NCI-H748 (cell line): ENCODE measurements around the gene ABCA12.

Experiments
- DNase-seq: peaks from one replicate; lab custom pipeline; 2025; ENCODE audit not compliant: unreplicated experiment; lab: John Stamatoyannopoulos, UW

The ABCA12 gene

DNA sequence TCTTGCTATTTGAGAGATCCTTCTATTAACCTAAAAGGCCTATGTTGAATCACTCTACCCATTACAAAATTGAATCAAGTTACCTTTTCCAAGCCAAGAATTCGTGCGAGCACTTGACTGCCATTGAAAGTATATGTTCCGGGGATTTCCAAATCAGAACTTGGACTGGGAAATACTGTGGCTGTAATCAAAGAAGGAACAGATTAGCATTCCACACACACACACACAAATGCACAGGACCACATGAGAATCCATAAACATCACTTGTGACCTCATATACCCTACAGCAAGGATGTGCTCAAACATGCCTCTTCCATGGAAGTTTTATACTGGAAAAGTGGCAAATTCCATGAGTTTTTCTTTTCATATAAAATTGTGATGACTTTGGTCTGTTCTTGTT is 86.0 kb downstream of the ABCA12 start:
- no peak for DNase-seq

- no peak for DNase-seq
These were observed 89.1 kb downstream of the ABCA12 start for GRCh38 chr2:215049341-215049740.

GRCh38 chr2:215038421-215038820 is 100.0 kb downstream of the ABCA12 start:
- DNase-seq: no peak

DNA sequence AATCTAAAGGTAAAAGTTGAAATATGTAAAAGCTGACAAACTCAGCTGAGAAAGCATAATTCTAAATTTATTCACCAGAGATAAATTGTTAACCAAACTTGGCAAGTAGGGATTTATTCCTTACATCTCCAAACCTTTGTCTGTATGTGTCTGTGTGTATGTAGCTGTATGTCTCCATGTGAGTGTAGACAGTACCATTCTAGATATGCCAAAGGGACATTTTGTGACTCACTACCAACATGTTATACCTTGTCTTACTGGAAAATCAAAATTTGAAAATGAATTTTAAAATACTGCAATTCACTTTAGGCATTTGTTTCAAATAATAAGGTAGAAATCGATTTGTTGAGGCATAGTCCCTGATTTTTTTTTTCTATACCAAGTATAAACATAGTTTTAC is 102.1 kb downstream of the ABCA12 start:
- DNase-seq: no peak

DNA sequence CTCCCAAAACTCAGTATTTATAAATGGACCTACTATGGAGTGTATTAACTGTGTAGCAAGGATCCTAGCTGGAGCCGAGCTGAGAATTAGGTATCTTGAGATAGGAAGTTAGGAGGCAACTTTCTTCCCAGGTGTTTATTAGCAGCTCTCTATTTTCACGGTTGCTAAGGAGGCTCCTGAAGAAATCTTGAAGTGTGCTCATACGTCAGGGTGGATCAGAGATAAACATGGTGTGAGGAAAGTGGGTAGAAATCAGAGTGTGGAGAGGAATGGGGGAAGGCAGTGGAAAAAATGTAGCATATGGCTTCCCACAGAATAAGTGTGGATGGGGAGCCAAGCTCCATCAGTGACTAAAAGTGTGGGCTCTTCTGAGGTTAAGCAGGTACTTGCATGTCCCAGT is 104.3 kb downstream of the ABCA12 start:
- no peak for DNase-seq

- DNase-seq: no peak
These were observed 106.3 kb downstream of the ABCA12 start for GRCh38 chr2:215032153-215032552.

DNA sequence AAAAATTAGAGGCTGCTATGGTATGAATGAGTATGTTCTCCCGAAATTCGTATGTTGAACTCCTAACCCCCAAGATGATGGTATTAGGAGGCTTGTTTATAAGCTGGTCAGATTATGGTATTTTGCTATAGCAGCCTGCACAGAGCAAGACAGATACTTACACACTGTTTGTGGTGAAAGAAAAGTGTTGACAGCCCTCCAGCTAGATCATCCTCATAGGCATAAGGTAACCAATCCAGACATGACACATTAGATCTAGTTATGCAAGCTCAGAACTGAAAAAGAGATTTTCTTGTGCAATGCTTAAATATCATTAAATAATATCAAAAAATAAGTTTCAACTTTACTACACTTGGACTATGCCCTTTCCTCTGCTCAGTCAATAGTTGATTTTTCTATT is 107.1 kb downstream of the ABCA12 start:
- DNase-seq: no peak

- DNase-seq: no peak
These were observed 108.5 kb downstream of the ABCA12 start for GRCh38 chr2:215029936-215030335.

GRCh38 chr2:215028231-215028630 is 110.2 kb downstream of the ABCA12 start:
- DNase-seq: no peak

DNA sequence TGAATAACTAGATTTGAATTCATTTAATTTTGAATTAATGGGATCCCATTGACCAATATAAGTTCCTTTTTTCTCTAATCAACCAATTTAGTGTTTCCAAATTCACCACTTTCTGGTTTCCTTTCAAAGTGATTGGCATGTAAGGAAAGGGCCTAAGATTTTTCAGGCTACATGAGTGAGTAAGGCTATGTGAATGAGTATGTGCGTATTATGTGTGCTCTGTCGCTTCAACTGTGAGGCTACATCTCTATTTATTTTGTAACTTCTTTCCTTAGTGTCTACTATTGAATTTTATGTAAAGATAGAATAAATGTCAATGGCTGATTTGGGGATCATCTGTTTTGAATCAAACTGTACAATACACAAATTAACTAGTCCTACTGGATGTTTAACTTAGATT is 110.6 kb downstream of the ABCA12 start:
- no peak for DNase-seq

DNA sequence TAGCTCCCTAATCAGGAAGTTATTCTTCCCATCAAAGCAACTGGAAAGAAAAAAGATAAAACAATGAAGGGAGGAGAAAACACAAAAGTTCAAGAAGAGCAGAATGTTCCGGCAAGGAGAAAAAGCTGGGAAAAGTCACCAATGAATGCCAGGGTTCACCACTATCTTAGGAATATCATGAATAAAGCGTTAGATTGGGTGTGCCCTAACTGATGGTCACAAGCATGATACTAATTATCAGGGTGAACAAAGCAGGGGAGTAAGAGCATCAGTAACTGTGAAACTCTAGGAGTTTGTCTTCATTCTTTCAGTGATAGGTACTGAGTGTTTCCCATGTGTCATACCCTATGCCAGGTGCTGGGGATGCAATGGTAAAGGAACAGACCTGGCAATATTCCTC is 115.5 kb downstream of the ABCA12 start:
- DNase-seq: no peak

DNA sequence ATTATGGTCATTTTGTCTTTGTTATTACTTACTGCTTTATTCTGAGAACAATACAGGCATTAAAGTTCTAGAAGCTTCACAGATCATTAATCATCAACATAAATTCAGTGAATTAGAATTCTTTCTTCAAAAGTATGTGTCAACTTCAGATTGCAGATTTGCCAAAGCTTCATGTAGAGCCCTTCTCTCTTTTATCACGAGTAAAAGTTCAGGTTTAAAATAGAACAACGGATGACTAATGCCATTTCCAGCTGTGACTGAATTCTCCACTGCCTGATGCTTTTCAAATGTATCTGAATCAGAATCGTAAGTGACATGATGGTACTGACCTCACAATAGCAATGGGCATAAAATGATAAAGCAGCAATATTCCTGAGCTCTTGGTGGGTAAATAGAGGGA is 116.0 kb downstream of the ABCA12 start:
- DNase-seq: no peak

DNA sequence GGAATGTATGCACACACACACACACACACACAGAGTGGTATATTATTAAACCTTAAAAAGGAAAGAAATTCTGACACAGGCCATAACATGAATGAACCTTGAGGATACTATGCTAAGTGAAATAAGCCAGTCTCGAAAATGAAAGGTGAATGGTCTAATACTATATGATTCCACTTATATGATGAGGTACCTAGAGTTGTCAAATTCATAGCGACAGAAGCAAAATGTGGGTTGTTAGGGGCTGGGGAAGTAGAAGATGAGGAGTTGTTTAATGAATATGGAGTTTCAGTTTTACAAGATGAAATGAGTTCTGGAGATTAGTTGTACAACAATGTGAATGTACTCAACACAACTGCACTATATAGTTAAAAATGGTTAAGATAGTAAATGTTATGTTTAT is 118.1 kb downstream of the ABCA12 start:
- no peak for DNase-seq

GRCh38 chr2:215019521-215020145 is 118.8 kb downstream of the ABCA12 start:
- DNase-seq: no peak

GRCh38 chr2:215019085-215019484 is 119.3 kb downstream of the ABCA12 start:
- no peak for DNase-seq

DNA sequence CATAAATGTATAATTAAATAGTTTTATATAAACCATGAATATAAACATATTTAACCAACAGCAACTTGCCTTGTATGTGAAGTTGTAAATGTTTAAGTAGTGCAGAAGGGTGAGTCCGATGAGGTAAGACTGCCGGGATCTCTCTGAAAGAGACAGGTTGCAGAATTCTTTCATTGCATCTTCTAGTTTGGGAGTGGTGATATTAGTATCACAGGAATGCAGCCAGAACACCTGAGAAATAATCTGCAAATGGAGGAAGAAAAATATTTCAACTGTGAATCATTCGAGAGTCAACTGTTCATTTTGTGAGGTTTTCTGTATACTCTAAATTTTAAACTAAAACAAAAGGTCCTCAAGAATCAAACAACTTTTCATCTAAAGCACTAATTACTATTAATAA is 123.0 kb downstream of the ABCA12 start:
- DNase-seq: no peak

GRCh38 chr2:215010390-215010789 is 128.0 kb downstream of the ABCA12 start:
- no peak for DNase-seq

DNA sequence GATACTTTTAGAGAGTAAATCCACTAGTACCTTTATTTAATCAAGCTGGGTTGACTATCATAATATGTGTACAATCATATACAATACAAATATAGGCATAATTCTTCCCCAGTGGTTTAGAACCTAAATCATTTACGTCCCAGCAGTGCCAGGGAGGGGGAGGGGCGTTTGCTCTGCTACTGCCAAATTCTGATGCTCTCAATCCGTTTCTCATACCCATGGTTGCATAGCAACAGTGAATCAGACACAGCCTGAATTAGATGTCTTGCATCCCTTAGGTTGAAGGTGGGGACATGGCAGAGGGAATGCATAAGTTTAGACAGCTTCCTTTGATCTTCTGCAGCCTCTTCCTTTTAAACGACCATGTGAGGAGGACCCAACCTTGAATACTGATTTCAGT is 135.4 kb downstream of the ABCA12 start:
- DNase-seq: peak; percentile 52

DNA sequence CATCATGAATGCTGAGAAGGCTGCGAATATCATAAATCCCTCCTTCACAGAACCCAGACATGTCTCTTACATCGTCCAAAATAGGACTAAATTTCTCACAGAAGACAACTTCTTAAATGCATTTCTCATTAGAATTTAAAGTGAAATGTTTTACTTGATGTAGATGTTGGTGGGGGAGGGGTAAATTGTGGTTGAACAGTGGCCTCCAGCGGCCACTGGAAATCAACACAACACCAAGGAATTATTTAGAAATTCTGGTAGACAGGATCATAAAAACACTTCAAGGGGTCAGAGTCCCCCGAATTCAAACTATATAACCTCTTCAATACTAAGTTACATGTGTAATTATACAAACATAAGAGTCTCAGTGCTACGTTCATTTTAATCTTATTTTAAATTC is 135.9 kb downstream of the ABCA12 start:
- DNase-seq: peak; percentile 79

DNA sequence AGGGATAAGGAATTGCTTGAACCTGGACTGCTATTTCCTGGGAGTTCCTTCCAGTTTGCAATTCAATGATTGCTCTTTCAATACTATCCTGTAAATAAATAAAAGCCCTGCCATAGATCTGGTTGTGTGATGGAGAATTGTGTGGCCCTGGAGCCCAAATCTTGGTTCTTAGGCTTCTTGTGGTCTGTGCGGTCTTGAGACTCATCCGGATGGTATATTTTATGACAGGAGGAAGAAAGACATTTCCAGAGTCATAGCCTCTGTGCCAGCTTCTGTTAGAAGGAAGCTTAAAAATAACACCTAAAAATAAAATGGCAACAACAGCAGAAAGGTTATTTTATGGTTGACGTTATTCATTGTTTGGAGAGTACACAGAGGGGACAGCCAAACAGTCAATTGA is 137.7 kb downstream of the ABCA12 start:
- DNase-seq: peak; percentile 6

DNA sequence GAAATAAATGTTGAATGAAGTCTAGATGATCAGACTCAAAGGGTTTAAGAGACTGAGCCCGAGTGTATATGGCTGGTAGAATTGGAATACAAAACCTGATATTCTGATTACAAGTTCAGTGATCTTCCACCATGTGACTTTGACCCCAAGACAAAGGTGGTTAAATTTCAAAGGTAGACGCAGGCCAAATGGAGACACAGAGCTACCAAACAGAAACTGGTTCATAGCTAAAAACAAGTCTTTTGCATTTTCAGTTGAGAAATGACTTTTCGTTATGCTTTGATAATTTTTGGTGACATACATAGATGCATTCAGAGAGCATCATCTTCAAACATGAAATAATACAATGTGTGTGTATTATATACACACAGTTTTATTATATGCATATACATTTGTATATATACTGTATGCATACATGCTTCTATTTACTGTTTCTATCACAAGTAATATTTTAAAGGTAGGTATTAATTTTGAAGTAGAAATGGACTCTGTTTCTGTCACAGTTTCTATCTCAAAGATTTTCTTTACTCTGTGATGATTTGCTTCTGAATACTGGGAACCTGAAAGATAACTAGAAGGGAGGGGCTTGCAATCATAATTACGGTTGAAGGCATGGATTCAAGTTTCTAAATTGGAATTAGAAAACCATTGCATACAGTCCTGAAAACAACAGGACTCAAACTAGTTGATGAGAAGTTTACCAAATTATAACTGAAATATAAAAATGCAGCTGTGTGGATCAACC is 142.3 kb downstream of the ABCA12 start:
- no peak for DNase-seq

DNA sequence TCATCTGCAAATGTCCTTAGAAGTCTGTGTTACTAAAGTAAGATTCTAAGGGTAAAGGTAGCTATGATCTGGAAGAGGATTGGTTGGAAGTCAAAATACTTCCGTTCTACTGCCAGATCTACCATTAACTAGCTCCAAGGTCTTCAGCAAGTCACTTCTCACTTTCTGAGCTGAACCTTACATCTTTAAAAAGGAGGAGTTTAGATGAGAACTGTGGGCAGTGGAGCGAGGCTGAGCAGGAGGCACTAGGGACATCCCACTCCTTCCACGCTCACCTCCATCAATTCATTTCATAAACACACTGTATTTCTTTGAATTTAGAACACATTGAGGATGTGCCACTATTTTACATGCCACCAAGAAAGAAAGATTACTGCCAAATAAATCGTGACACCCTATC is 143.0 kb downstream of the ABCA12 start:
- no peak for DNase-seq

DNA sequence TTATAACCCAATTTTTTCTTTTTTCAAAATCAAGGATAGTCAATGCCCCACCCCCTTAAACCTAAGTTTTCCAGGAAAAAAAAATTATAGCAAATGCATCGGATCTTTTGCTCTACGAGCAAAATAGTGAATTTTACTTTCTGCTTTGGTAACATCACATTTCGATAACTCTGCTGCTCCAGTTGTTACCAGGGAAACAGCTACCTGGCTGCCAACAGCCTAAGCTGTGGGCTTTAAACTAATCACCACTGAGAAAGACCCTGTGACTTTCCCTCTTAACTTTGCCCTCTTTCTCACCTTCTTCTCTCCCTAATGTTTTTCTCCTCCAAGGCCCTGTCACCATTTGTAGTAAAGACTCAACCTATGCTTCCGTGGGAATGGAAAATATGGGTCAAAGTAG is 145.5 kb downstream of the ABCA12 start:
- DNase-seq: no peak
